ENCODE data around the gene HELQ. TPM values are rescaled to one million over a fixed set of nuclear protein-coding genes. Genes with fewer than 3 reads are reported as not detected.

The HELQ gene
- polyA plus RNA-seq, 3 donors: 7.0 to 11.3 (median 11.1) TPM

DNA sequence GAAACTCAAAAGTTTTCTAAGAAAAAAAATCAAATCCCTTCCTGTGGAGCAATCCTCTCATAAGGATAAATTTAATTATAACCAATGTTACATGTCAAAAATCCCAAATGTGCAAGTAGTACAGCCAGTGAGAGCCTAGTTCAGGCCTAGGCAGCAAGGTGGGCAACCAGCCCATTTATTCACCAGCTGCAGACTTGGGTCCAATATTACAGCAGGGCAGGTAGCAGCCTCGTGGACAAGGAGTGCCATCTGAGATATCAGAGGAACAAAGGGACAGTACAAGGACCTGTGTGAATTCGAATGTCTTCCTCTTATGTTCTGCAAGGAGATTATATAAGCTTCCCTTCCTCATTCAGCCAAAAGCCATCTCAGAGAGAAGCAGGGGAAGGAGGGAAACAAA lies 6.6 kb downstream of the HELQ start:
- Mint-ChIP-seq H3K27ac (no peak overlapping the region), H3K4me3 (no peak overlapping the region), H3K4me1 (peaks cover 5% of the 10 kb centered on the region), H3K27me3 (ENCODE audit: low read depth in 3 of 3) (peaks cover 0 to 3% (median 1%) of the 10 kb centered on the region in 3 donors), H3K9me3 (peaks cover 0 to 1% (median 0%) of the 10 kb centered on the region in 7 donors), H3K36me3 (peaks cover 46 to 62% of the 10 kb centered on the region in 2 donors)
- H3K9ac ChIP-seq (ENCODE audit: insufficient read depth, low read length, poor library complexity, severe bottlenecking): no peak overlapping the region
- H3K4me1 ChIP-seq (ENCODE audit: control insufficient read depth in 1 of 2, insufficient read depth in 2 of 2, low read length in 2 of 2): peaks cover 1 to 4% of the 10 kb centered on the region in 2 donors
- no peak overlapping the region for H3K4me2 ChIP-seq (replicated peaks; ENCODE audit: extremely low read depth, low read length, poor library complexity, severe bottlenecking)
- no peak overlapping the region for H2AFZ ChIP-seq (ENCODE audit: insufficient read depth, low read depth, low read length, poor library complexity, severe bottlenecking)
- no peaks in the 10 kb centered on the region for H3K9me3 ChIP-seq (replicated peaks in 1 of 2; ENCODE audit: control insufficient read depth in 1 of 2, insufficient read depth in 1 of 2, low read length in 2 of 2)
- H3K36me3 ChIP-seq (replicated peaks in 1 of 2; ENCODE audit: control insufficient read depth in 1 of 2, insufficient read depth in 2 of 2, low read length in 2 of 2): peaks cover 31 to 68% of the 10 kb centered on the region in 2 donors
- H3K27me3 ChIP-seq (ENCODE audit: control insufficient read depth in 2 of 2, insufficient read depth in 2 of 2, low read length in 2 of 2): no peaks in the 10 kb centered on the region
- no CpG with 5 or more reads among the region's 2 CpGs for WGBS (ENCODE audit: insufficient coverage)
- no peak overlapping the region for H3K27ac ChIP-seq (ENCODE audit: low read depth in 1 of 2, low read length in 2 of 2)
- DNase-seq: no peak
- intact Hi-C loops (cut with micrococcal nuclease): no loop called here
- H3K4me3 ChIP-seq (replicated peaks in 1 of 3; ENCODE audit: low read depth in 2 of 3, low read length in 3 of 3): no peak overlapping the region
- H4K20me1 ChIP-seq (ENCODE audit: insufficient read depth, low read length): no peaks in the 10 kb centered on the region
- H3K79me2 ChIP-seq (ENCODE audit: insufficient read depth, low read length): peaks cover 21% of the 10 kb centered on the region
- TF ChIP-seq, protein P1, sequence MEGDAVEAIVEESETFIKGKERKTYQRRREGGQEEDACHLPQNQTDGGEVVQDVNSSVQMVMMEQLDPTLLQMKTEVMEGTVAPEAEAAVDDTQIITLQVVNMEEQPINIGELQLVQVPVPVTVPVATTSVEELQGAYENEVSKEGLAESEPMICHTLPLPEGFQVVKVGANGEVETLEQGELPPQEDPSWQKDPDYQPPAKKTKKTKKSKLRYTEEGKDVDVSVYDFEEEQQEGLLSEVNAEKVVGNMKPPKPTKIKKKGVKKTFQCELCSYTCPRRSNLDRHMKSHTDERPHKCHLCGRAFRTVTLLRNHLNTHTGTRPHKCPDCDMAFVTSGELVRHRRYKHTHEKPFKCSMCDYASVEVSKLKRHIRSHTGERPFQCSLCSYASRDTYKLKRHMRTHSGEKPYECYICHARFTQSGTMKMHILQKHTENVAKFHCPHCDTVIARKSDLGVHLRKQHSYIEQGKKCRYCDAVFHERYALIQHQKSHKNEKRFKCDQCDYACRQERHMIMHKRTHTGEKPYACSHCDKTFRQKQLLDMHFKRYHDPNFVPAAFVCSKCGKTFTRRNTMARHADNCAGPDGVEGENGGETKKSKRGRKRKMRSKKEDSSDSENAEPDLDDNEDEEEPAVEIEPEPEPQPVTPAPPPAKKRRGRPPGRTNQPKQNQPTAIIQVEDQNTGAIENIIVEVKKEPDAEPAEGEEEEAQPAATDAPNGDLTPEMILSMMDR (IDR thresholded peaks at IDR 0.05): no peak

DNA sequence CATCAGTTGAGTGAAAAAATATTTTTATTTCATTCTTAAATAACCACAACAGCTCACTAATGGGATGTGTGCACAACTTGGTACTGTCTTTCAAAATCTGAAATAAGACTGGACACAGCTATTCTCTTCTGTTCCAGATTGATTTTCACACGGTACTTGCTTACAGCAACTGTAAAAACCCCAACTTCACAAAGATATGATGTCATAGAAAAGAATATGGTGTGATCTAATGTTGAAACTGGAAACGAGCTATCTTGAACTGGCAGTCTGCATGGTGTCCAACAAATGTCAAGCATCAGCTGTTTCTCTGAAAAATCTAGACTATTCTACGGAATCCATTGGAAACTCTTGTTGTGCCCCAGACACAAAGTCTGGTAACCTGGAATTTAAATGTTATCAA lies 14.7 kb downstream of the HELQ start:
- Histone ChIP-seq H3K79me2 (ENCODE audit: insufficient read depth, low read length) (no peaks in the 10 kb centered on the region), H2AFZ (ENCODE audit: insufficient read depth, low read depth, low read length, poor library complexity, severe bottlenecking) (no peak overlapping the region), H3K4me3 (replicated peaks in 1 of 3; ENCODE audit: low read depth in 2 of 3, low read length in 3 of 3) (no peak overlapping the region), H3K9ac (ENCODE audit: insufficient read depth, low read length, poor library complexity, severe bottlenecking) (no peak overlapping the region), H3K4me2 (replicated peaks; ENCODE audit: extremely low read depth, low read length, poor library complexity, severe bottlenecking) (no peak overlapping the region), H3K9me3 (replicated peaks in 1 of 2; ENCODE audit: control insufficient read depth in 1 of 2, insufficient read depth in 1 of 2, low read length in 2 of 2) (no peaks in the 10 kb centered on the region), H3K27ac (ENCODE audit: low read depth in 1 of 2, low read length in 2 of 2) (no peak overlapping the region), H3K4me1 (ENCODE audit: control insufficient read depth in 1 of 2, insufficient read depth in 2 of 2, low read length in 2 of 2) (no peaks in the 10 kb centered on the region), H3K36me3 (replicated peaks in 1 of 2; ENCODE audit: control insufficient read depth in 1 of 2, insufficient read depth in 2 of 2, low read length in 2 of 2) (peaks cover 79 to 92% of the 10 kb centered on the region in 2 donors), H3K27me3 (ENCODE audit: control insufficient read depth in 2 of 2, insufficient read depth in 2 of 2, low read length in 2 of 2) (no peaks in the 10 kb centered on the region), H4K20me1 (ENCODE audit: insufficient read depth, low read length) (no peaks in the 10 kb centered on the region)
- H3K36me3 Mint-ChIP-seq: peaks cover 65 to 75% of the 10 kb centered on the region in 2 donors
- H3K4me3 Mint-ChIP-seq: no peak overlapping the region
- H3K9me3 Mint-ChIP-seq: no peaks in the 10 kb centered on the region
- H3K27ac Mint-ChIP-seq: no peak overlapping the region
- intact Hi-C loops (cut with micrococcal nuclease): no loop called here
- H3K27me3 Mint-ChIP-seq (ENCODE audit: low read depth in 3 of 3): no peaks in the 10 kb centered on the region
- no peaks in the 10 kb centered on the region for H3K4me1 Mint-ChIP-seq
- TF ChIP-seq, protein P1 (IDR thresholded peaks at IDR 0.05): no peak
- no peak for DNase-seq
- 100% methylated on average over 2 of the region's 3 CpGs for WGBS (ENCODE audit: insufficient coverage)

Data from CD14-positive monocyte (primary cell).